SK-N-SH (cell line): ENCODE data around the gene BBLN. TPM values are rescaled to one million over a fixed set of nuclear protein-coding genes. Genes with fewer than 3 reads are reported as not detected.

Experiments
- CTCF ChIA-PET: fragments of 300-600, 350-600 bp; formaldehyde crosslinking; extraction: SDS; loops from one replicate; lab custom pipeline; 2021; lab: Yijun Ruan, JAX
- POLR2A ChIA-PET: fragments of 350-600 bp; sonication (Branson Sonifier 250); formaldehyde crosslinking; extraction: SDS; loops from one replicate; lab custom pipeline; 2020; ENCODE audit warnings: antibody characterized with exemption, inconsistent platforms; lab: Yijun Ruan, JAX
- DNase-seq: peaks from one replicate; pipeline ENCODE4 v3.0.0; 2012
- H2AFZ ChIP-seq: fragments of 200-600 bp; sonication (generic); 2 replicates; pipeline ENCODE4 v1.8.1; 2016; ENCODE audit warnings: antibody characterized with exemption, mild to moderate bottlenecking, low read depth
- H3F3A ChIP-seq: fragments of 200-600 bp; sonication (generic); replicated peaks from 2 replicates; pipeline ENCODE3; 2016; ENCODE audit warnings: antibody characterized with exemption, mild to moderate bottlenecking; ENCODE audit not compliant: insufficient read depth
- H3K27ac ChIP-seq, 2 experiments: fragments of 200-500 bp in 1 of 2; fragments of 200-600 bp in 1 of 2; sonication (Bioruptor generic) in 1 of 2; sonication (generic), shearing (Covaris generic) in 1 of 2; 2 replicates each; pipeline versions ENCODE4 v1.5.1 to v1.6.1; 2014 to 2016; ENCODE audit warnings: low read depth in 2 of 2, inconsistent platforms in 1 of 2, low read length in 1 of 2, mild to moderate bottlenecking in 1 of 2, mixed read lengths in 1 of 2
- H3K27me3 ChIP-seq: fragments of 200-600 bp; sonication (generic), shearing (Covaris generic); 2 replicates; pipeline ENCODE4 v1.6.1; 2016; ENCODE audit warnings: mixed run types; ENCODE audit not compliant: insufficient read depth
- H3K36me3 ChIP-seq, 2 experiments: fragments of 200-500 bp in 1 of 2; fragments of 200-600 bp in 1 of 2; sonication (Bioruptor generic) in 1 of 2; sonication (generic) in 1 of 2; replicated peaks in 1 of 2; 2 replicates each; pipeline versions ENCODE3 to v1.5.1; 2014 to 2016; ENCODE audit warnings: low read length in 1 of 2, mild to moderate bottlenecking in 1 of 2; ENCODE audit not compliant: insufficient read depth in 2 of 2, control insufficient read depth in 1 of 2
- H3K4me1 ChIP-seq, 2 experiments: fragments of 200-500 bp in 1 of 2; fragments of 200-600 bp in 1 of 2; sonication (Bioruptor generic) in 1 of 2; sonication (generic), shearing (Covaris generic) in 1 of 2; 2 replicates each; pipeline versions ENCODE4 v1.5.1 to v1.6.1; 2014 to 2016; ENCODE audit warnings: low read depth in 1 of 2, low read length in 1 of 2, mixed run types in 1 of 2; ENCODE audit not compliant: insufficient read depth in 2 of 2, control insufficient read depth in 1 of 2
- H3K4me2 ChIP-seq: fragments of 200-600 bp; sonication (generic), shearing (Covaris generic); 2 replicates; pipeline ENCODE4 v1.6.1; 2017; ENCODE audit warnings: mixed run types
- H3K4me3 ChIP-seq, 2 experiments: fragments of 200-500 bp in 1 of 2; fragments of 200-600 bp in 1 of 2; sonication (Bioruptor generic) in 1 of 2; sonication (generic), shearing (Covaris generic) in 1 of 2; 2 replicates each; pipeline versions ENCODE4 v1.5.1 to v1.8.1; 2014 to 2016; ENCODE audit warnings: low read depth in 2 of 2, inconsistent platforms in 1 of 2, low read length in 1 of 2, mild to moderate bottlenecking in 1 of 2, mixed read lengths in 1 of 2, moderate library complexity in 1 of 2
- H3K79me2 ChIP-seq: fragments of 200-600 bp; sonication (generic); 2 replicates; pipeline ENCODE4 v1.8.1; 2017; ENCODE audit warnings: mild to moderate bottlenecking; ENCODE audit not compliant: insufficient read depth
- H3K9ac ChIP-seq: fragments of 200-600 bp; sonication (generic); 2 replicates; pipeline ENCODE4 v1.6.1; 2017; ENCODE audit warnings: mixed run types
- H3K9me2 ChIP-seq: fragments of 200-600 bp; sonication (generic); 2 replicates; pipeline ENCODE4 v1.6.1; 2017; ENCODE audit warnings: mixed run types
- H3K9me3 ChIP-seq: fragments of 200-600 bp; sonication (generic); 2 replicates; pipeline ENCODE4 v1.6.1; 2017; ENCODE audit warnings: mixed run types, mild to moderate bottlenecking, moderate library complexity
- H4K20me1 ChIP-seq: fragments of 200-600 bp; sonication (generic); 2 replicates; pipeline ENCODE4 v1.6.1; 2017; ENCODE audit warnings: mild to moderate bottlenecking, mixed run types; ENCODE audit not compliant: insufficient read depth
- EZH2phosphoT487 ChIP-seq: fragments of 200-600 bp; sonication (generic); IDR thresholded peaks from 2 replicates; pipeline ENCODE4 v1.6.1; 2017; ENCODE audit warnings: low read depth, mixed run types, mild to moderate bottlenecking, antibody characterized with exemption, moderate library complexity, borderline replicate concordance
- GABPA ChIP-seq: IDR thresholded peaks from 2 replicates; pipeline ENCODE4 v1.4.0; 2012; ENCODE audit warnings: low read depth, mild to moderate bottlenecking
- GATA2 ChIP-seq: sonication (generic); formaldehyde crosslinking; IDR thresholded peaks from 2 replicates; pipeline ENCODE4 v1.5.0; 2020; ENCODE audit warnings: mild to moderate bottlenecking, missing genetic modification reagents
- JUND ChIP-seq: IDR thresholded peaks from 2 replicates; pipeline ENCODE4 v1.4.0; 2012
- MAX ChIP-seq: IDR thresholded peaks from 2 replicates; pipeline ENCODE4 v1.4.0; 2012; ENCODE audit warnings: low read depth
- RAD21 ChIP-seq: IDR thresholded peaks from 2 replicates; pipeline ENCODE4 v1.6.1; 2012; ENCODE audit warnings: mild to moderate bottlenecking, low read length
- REST ChIP-seq: IDR thresholded peaks from 2 replicates; pipeline ENCODE4 v1.6.1; 2012; ENCODE audit warnings: mild to moderate bottlenecking, low read depth, low read length, moderate library complexity
- RXRA ChIP-seq: IDR thresholded peaks from 2 replicates; pipeline ENCODE4 v1.4.0; 2012; ENCODE audit warnings: low read depth, mild to moderate bottlenecking, borderline replicate concordance
- SMC3 ChIP-seq: IDR thresholded peaks from 2 replicates; pipeline ENCODE4 v1.6.1; 2012; ENCODE audit warnings: low read depth, low read length, improper control_type of control experiment
- TEAD4 ChIP-seq: IDR thresholded peaks from 2 replicates; pipeline ENCODE4 v1.4.0; 2012; ENCODE audit warnings: mild to moderate bottlenecking, borderline replicate concordance; ENCODE audit not compliant: insufficient read depth
- ZBTB33 ChIP-seq: IDR thresholded peaks from 2 replicates; pipeline ENCODE4 v1.4.0; 2012; ENCODE audit warnings: low read depth, borderline replicate concordance
- WGBS: methylation state at CpG from one replicate; pipeline ENCODE4 v1.1.6; 2017; ENCODE audit warnings: low lambda C conversion rate; 5-methylcytosine and 5-hydroxymethylcytosine counted together
- polyA plus RNA-seq, 3 experiments: library from polyadenylated mRNA; depleted of rRNA; stranded (reverse); fragments of >200 nt; gene quantifications; 2 replicates each; pipeline ENCODE4 v1.2.3, GENCODE V29; 2012
- TF ChIP-seq, protein P1 (sequence below): fragments of 200-600 bp; sonication (generic); IDR thresholded peaks from 2 replicates; pipeline ENCODE4 v1.6.1; 2017; ENCODE audit warnings: antibody characterized with exemption, mild to moderate bottlenecking, moderate library complexity
- TF ChIP-seq, protein P2 (sequence below): fragments of 150-350 bp; IDR thresholded peaks from 2 replicates; pipeline ENCODE4 v1.6.1; 2016; ENCODE audit warnings: mild to moderate bottlenecking, low read depth, low read length

Gene BBLN
- polyA plus RNA-seq, 1 of the 3 experiments (the other 2 are of a cell fraction) = 109 TPM

GRCh38 chr9:128211981-128212281 is 51.9 kb downstream of the BBLN start:
- no peaks in the 10 kb centered on the region for H3K9me2 ChIP-seq
- TF ChIP-seq MAX (no peak), RXRA (no peak), REST (no peak), GABPA (no peak), ZBTB33 (no peak), EZH2phosphoT487 (no peak), RAD21 (no peak), TEAD4 (no peak), JUND (no peak), GATA2 (no peak), SMC3 (no peak)
- TF ChIP-seq, protein P1, sequence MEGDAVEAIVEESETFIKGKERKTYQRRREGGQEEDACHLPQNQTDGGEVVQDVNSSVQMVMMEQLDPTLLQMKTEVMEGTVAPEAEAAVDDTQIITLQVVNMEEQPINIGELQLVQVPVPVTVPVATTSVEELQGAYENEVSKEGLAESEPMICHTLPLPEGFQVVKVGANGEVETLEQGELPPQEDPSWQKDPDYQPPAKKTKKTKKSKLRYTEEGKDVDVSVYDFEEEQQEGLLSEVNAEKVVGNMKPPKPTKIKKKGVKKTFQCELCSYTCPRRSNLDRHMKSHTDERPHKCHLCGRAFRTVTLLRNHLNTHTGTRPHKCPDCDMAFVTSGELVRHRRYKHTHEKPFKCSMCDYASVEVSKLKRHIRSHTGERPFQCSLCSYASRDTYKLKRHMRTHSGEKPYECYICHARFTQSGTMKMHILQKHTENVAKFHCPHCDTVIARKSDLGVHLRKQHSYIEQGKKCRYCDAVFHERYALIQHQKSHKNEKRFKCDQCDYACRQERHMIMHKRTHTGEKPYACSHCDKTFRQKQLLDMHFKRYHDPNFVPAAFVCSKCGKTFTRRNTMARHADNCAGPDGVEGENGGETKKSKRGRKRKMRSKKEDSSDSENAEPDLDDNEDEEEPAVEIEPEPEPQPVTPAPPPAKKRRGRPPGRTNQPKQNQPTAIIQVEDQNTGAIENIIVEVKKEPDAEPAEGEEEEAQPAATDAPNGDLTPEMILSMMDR = no peak
- TF ChIP-seq, protein P2, sequence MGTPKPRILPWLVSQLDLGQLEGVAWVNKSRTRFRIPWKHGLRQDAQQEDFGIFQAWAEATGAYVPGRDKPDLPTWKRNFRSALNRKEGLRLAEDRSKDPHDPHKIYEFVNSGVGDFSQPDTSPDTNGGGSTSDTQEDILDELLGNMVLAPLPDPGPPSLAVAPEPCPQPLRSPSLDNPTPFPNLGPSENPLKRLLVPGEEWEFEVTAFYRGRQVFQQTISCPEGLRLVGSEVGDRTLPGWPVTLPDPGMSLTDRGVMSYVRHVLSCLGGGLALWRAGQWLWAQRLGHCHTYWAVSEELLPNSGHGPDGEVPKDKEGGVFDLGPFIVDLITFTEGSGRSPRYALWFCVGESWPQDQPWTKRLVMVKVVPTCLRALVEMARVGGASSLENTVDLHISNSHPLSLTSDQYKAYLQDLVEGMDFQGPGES = no peak
- H4K20me1 ChIP-seq = no peaks in the 10 kb centered on the region
- no peaks in the 10 kb centered on the region for H3K27me3 ChIP-seq
- peaks cover 18 to 24% of the 10 kb centered on the region in 2 experiments; a peak in 3 of 4 replicates for H3K4me1 ChIP-seq
- POLR2A ChIA-PET = no interaction called here
- H2AFZ ChIP-seq = no peak overlapping the region
- no peak overlapping the region for H3K9ac ChIP-seq
- WGBS = 87% methylated on average over 2 of the region's 2 CpGs
- no peaks in the 10 kb centered on the region for H3K9me3 ChIP-seq
- no peaks in the 10 kb centered on the region for H3K79me2 ChIP-seq
- no peak overlapping the region for H3K27ac ChIP-seq
- no peak overlapping the region for H3K4me3 ChIP-seq
- DNase-seq = no peak
- H3K36me3 ChIP-seq = peaks cover 0 to 3% of the 10 kb centered on the region in 2 experiments
- no peak overlapping the region for H3K4me2 ChIP-seq
- CTCF ChIA-PET = interaction anchor here (1.4 kb wide), 1 partner anchor 9 kb away, joined by 6 read pairs; the partner anchor contains the start of gene DNM1
- peaks cover 16% of the 10 kb centered on the region for H3F3A ChIP-seq

Other genes starting within 250 kb of the BBLN start
- 28.4 and 30.2 TPM in 2 replicates for gene ST6GALNAC4, start 243.2 kb upstream of the BBLN start, polyA plus RNA-seq (2012; rRNA removed)
- gene PIP5KL1, start 229.5 kb upstream of the BBLN start, polyA plus RNA-seq (2012; rRNA removed) = 4.0 and 6.1 TPM in 2 replicates
- gene DPM2, start 222.4 kb upstream of the BBLN start, polyA plus RNA-seq (2012; rRNA removed) = 106 and 117 TPM in 2 replicates
- 17.9 and 26.2 TPM in 2 replicates for gene EEIG1, start 179.3 kb upstream of the BBLN start, polyA plus RNA-seq (2012; rRNA removed)
- 14.6 and 14.8 TPM in 2 replicates for gene NAIF1, start 92.9 kb upstream of the BBLN start, polyA plus RNA-seq (2012; rRNA removed)
- gene SLC25A25, start 92.0 kb upstream of the BBLN start, polyA plus RNA-seq (2012; rRNA removed) = 12.1 and 12.3 TPM in 2 replicates
- gene PTGES2, start 32.5 kb upstream of the BBLN start, polyA plus RNA-seq (2012; rRNA removed) = 130 and 141 TPM in 2 replicates
- gene LCN2, start 10.8 kb upstream of the BBLN start, polyA plus RNA-seq (2012; rRNA removed) = not detected in 2 replicates
- gene CIZ1, start 31.3 kb downstream of the BBLN start, polyA plus RNA-seq (2012; rRNA removed) = 36.6 and 37.0 TPM in 2 replicates
- 31.0 and 35.7 TPM in 2 replicates for gene DNM1, start 43.1 kb downstream of the BBLN start, polyA plus RNA-seq (2012; rRNA removed)
- 103 and 120 TPM in 2 replicates for gene GOLGA2, start 115.7 kb downstream of the BBLN start, polyA plus RNA-seq (2012; rRNA removed)
- gene SWI5, start 116.0 kb downstream of the BBLN start, polyA plus RNA-seq (2012; rRNA removed) = 84.1 and 89.7 TPM in 2 replicates
- 18.8 and 23.3 TPM in 2 replicates for gene TRUB2, start 162.2 kb downstream of the BBLN start, polyA plus RNA-seq (2012; rRNA removed)
- 54.7 and 57.2 TPM in 2 replicates for gene COQ4, start 162.6 kb downstream of the BBLN start, polyA plus RNA-seq (2012; rRNA removed)
- gene SLC27A4, start 180.3 kb downstream of the BBLN start, polyA plus RNA-seq (2012; rRNA removed) = 17.9 and 24.1 TPM in 2 replicates
- 58.9 and 61.5 TPM in 2 replicates for gene URM1, start 211.1 kb downstream of the BBLN start, polyA plus RNA-seq (2012; rRNA removed)